ENCODE measurements around the gene AGPAT1. TPM values are rescaled to one million over a fixed set of nuclear protein-coding genes. Genes with fewer than 3 reads are reported as not detected.

The AGPAT1 gene
- polyA plus RNA-seq, 3 donors: 9.9 to 34.4 (median 11.3) TPM

GRCh38 chr6:32220021-32220420 is 44.1 kb upstream of the AGPAT1 start:
- no peaks in the 10 kb centered on the region for H3K9me3 Mint-ChIP-seq
- DNase-seq: no peak
- Histone ChIP-seq H3K27me3 (ENCODE audit: control insufficient read depth in 2 of 2, insufficient read depth in 2 of 2, low read length in 2 of 2) (no peaks in the 10 kb centered on the region), H3K4me1 (ENCODE audit: control insufficient read depth in 1 of 2, insufficient read depth in 2 of 2, low read length in 2 of 2) (no peaks in the 10 kb centered on the region), H3K79me2 (ENCODE audit: insufficient read depth, low read length) (no peaks in the 10 kb centered on the region), H4K20me1 (ENCODE audit: insufficient read depth, low read length) (no peaks in the 10 kb centered on the region), H3K36me3 (replicated peaks in 1 of 2; ENCODE audit: control insufficient read depth in 1 of 2, insufficient read depth in 2 of 2, low read length in 2 of 2) (no peaks in the 10 kb centered on the region), H3K9me3 (replicated peaks in 1 of 2; ENCODE audit: control insufficient read depth in 1 of 2, insufficient read depth in 1 of 2, low read length in 2 of 2) (no peaks in the 10 kb centered on the region), H3K27ac (ENCODE audit: low read depth in 1 of 2, low read length in 2 of 2) (no peak overlapping the region), H3K4me2 (replicated peaks; ENCODE audit: extremely low read depth, low read length, poor library complexity, severe bottlenecking) (no peak overlapping the region), H2AFZ (ENCODE audit: insufficient read depth, low read depth, low read length, poor library complexity, severe bottlenecking) (no peak overlapping the region), H3K9ac (ENCODE audit: insufficient read depth, low read length, poor library complexity, severe bottlenecking) (no peak overlapping the region), H3K4me3 (replicated peaks in 1 of 3; ENCODE audit: low read depth in 2 of 3, low read length in 3 of 3) (no peak overlapping the region)
- peaks cover 0 to 7% (median 2%) of the 10 kb centered on the region in 3 donors for H3K27me3 Mint-ChIP-seq (ENCODE audit: low read depth in 3 of 3)
- 82% methylated on average over 2 of the region's 4 CpGs for WGBS (ENCODE audit: insufficient coverage)
- H3K4me3 Mint-ChIP-seq: no peak overlapping the region
- no peaks in the 10 kb centered on the region for H3K36me3 Mint-ChIP-seq
- intact Hi-C loops (cut with micrococcal nuclease): no loop called here
- H3K4me1 Mint-ChIP-seq: peaks cover 9% of the 10 kb centered on the region
- TF ChIP-seq CTCF (IDR thresholded peaks at IDR 0.05): no peak
- H3K27ac Mint-ChIP-seq: no peak overlapping the region

GRCh38 chr6:32218167-32218566 is 42.3 kb upstream of the AGPAT1 start:
- no peaks in the 10 kb centered on the region for H3K36me3 Mint-ChIP-seq
- H2AFZ ChIP-seq (ENCODE audit: insufficient read depth, low read depth, low read length, poor library complexity, severe bottlenecking): no peak overlapping the region
- H3K79me2 ChIP-seq (ENCODE audit: insufficient read depth, low read length): no peaks in the 10 kb centered on the region
- H3K4me3 Mint-ChIP-seq: no peak overlapping the region
- intact Hi-C loops (cut with micrococcal nuclease): no loop called here
- peaks cover 13% of the 10 kb centered on the region for H3K4me1 Mint-ChIP-seq
- WGBS (ENCODE audit: insufficient coverage): 88% methylated on average over 7 of the region's 7 CpGs
- H3K9ac ChIP-seq (ENCODE audit: insufficient read depth, low read length, poor library complexity, severe bottlenecking): no peak overlapping the region
- peaks cover 0 to 7% (median 2%) of the 10 kb centered on the region in 3 donors for H3K27me3 Mint-ChIP-seq (ENCODE audit: low read depth in 3 of 3)
- no peaks in the 10 kb centered on the region for H3K9me3 Mint-ChIP-seq
- H3K27ac Mint-ChIP-seq: no peak overlapping the region
- no peaks in the 10 kb centered on the region for H3K4me1 ChIP-seq (ENCODE audit: control insufficient read depth in 1 of 2, insufficient read depth in 2 of 2, low read length in 2 of 2)
- H3K27ac ChIP-seq (ENCODE audit: low read depth in 1 of 2, low read length in 2 of 2): no peak overlapping the region
- H3K9me3 ChIP-seq (replicated peaks in 1 of 2; ENCODE audit: control insufficient read depth in 1 of 2, insufficient read depth in 1 of 2, low read length in 2 of 2): no peaks in the 10 kb centered on the region
- no peak overlapping the region for H3K4me3 ChIP-seq (replicated peaks in 1 of 3; ENCODE audit: low read depth in 2 of 3, low read length in 3 of 3)
- no peaks in the 10 kb centered on the region for H3K36me3 ChIP-seq (replicated peaks in 1 of 2; ENCODE audit: control insufficient read depth in 1 of 2, insufficient read depth in 2 of 2, low read length in 2 of 2)
- no peaks in the 10 kb centered on the region for H3K27me3 ChIP-seq (ENCODE audit: control insufficient read depth in 2 of 2, insufficient read depth in 2 of 2, low read length in 2 of 2)
- H4K20me1 ChIP-seq (ENCODE audit: insufficient read depth, low read length): no peaks in the 10 kb centered on the region
- no peak for TF ChIP-seq CTCF (IDR thresholded peaks at IDR 0.05)
- H3K4me2 ChIP-seq (replicated peaks; ENCODE audit: extremely low read depth, low read length, poor library complexity, severe bottlenecking): no peak overlapping the region
- DNase-seq: no peak
